Muscle layer of colon (tissue), 2 donors: ENCODE results near the gene PERM1.
"Not testable (repeated sequence)": the region's sequence is repeated elsewhere in the genome, so short reads cannot be mapped to it uniquely, and the experiment has no call there.

Source experiments
- H3K27ac ChIP-seq: one replicate; pipeline ENCODE4 v1.7.0; 2013; ENCODE audit warnings: low read depth, mild to moderate bottlenecking, low read length, moderate library complexity
- H3K27me3 ChIP-seq, 2 donors: one replicate each; pipeline ENCODE4 v1.7.0; 2013; ENCODE audit warnings: low read length in 2 of 2, mild to moderate bottlenecking in 2 of 2; ENCODE audit not compliant: insufficient read depth in 2 of 2, control insufficient read depth in 1 of 2
- H3K36me3 ChIP-seq: one replicate; pipeline ENCODE4 v1.7.0; 2013; ENCODE audit warnings: mild to moderate bottlenecking, low read length; ENCODE audit not compliant: insufficient read depth
- H3K4me1 ChIP-seq: one replicate; pipeline ENCODE4 v1.7.0; 2013; ENCODE audit warnings: mild to moderate bottlenecking, low read length; ENCODE audit not compliant: insufficient read depth
- H3K4me3 ChIP-seq, 2 donors: one replicate each; pipeline ENCODE4 v1.7.0; 2013; ENCODE audit warnings: low read length in 2 of 2, low read depth in 1 of 2, mild to moderate bottlenecking in 1 of 2, moderate library complexity in 1 of 2
- H3K9ac ChIP-seq: one replicate; pipeline ENCODE4 v1.7.0; 2013; ENCODE audit warnings: low read length
- H3K9me3 ChIP-seq: one replicate; pipeline ENCODE4 v1.7.0; 2013; ENCODE audit warnings: mild to moderate bottlenecking, low read length
- donor health status: abdominal sarcoma.
- donor health status: Adenocarcinoma of cecum.

PERM1 gene

DNA sequence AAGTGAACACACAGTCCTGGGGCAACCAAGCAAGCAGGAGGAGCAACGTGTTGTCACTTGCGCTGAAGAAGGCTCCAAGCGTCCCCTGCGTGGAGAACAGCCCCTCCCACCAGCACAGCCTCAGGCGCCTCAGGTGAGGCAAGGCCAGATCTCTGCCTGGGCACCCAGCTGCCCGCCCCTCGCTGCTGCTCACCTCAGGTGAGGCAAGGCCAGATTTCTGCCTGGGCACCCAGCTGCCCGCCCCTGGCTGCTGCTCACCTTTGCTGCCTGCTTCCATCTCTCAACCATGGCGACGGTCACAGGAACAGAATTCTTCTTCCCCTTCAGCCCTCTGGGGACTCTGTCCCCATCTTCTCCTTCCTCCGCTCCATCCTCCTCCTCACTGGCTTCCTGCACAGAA lies 25.3 kb downstream of the PERM1 start:
- no peaks in the 10 kb centered on the region for H3K9me3 ChIP-seq
- no peak overlapping the region for H3K27ac ChIP-seq
- H3K36me3 ChIP-seq, result peaks cover 51% of the 10 kb centered on the region
- no peaks in the 10 kb centered on the region for H3K27me3 ChIP-seq
- H3K4me1 ChIP-seq, result peaks cover 19% of the 10 kb centered on the region
- H3K4me3 ChIP-seq, result no peak overlapping the region
- no peak overlapping the region for H3K9ac ChIP-seq

DNA sequence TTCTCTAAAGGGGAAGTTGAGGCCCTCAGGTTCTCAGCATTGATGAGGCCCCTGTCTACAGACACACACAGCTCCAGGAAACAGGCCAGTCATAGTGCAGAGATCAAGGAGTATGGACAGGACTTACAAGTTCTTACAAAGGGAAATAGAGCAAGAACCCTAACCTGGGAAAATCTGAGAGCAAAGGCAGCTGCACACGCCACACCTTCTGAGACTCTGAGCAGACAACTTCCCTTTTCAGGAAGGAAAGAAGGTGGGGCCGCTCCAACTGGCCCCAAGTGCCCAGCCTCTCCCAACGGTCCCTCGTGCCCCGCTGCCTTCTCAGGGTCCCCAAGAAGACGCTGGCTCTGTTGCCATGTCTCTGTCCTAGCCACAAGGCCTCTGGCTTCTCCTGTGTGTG lies 26.4 kb downstream of the PERM1 start:
- Histone ChIP-seq H3K4me3 (no peak overlapping the region), H3K9me3 (no peaks in the 10 kb centered on the region), H3K27ac (no peak overlapping the region), H3K36me3 (peaks cover 62% of the 10 kb centered on the region), H3K9ac (no peak overlapping the region), H3K4me1 (peaks cover 19% of the 10 kb centered on the region), H3K27me3 (no peaks in the 10 kb centered on the region)

DNA sequence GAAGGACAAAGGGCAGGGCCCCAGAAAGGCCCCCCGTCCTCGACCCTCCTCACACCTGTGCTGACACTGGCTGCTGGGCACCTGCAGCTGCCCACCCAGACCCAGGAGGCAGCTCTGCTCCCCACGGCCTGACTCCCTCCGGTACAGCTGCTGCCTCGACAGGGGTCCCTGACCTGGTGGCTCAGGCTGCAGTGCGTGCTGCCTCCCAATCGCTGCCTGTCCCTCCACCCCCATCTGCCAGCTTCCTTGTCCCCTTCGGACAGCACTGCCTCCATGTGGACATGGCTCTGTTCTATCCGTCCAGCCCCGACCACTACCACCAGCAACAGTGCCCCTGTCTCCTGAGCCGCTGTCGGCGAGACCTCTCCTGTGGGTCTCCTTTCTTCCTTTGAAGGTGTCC lies 27.0 kb downstream of the PERM1 start:
- no peak overlapping the region for H3K27ac ChIP-seq
- no peak overlapping the region for H3K9ac ChIP-seq
- H3K9me3 ChIP-seq, result no peaks in the 10 kb centered on the region
- H3K27me3 ChIP-seq, result no peaks in the 10 kb centered on the region
- no peak overlapping the region for H3K4me3 ChIP-seq
- peaks cover 68% of the 10 kb centered on the region for H3K36me3 ChIP-seq
- H3K4me1 ChIP-seq, result peaks cover 19% of the 10 kb centered on the region

DNA sequence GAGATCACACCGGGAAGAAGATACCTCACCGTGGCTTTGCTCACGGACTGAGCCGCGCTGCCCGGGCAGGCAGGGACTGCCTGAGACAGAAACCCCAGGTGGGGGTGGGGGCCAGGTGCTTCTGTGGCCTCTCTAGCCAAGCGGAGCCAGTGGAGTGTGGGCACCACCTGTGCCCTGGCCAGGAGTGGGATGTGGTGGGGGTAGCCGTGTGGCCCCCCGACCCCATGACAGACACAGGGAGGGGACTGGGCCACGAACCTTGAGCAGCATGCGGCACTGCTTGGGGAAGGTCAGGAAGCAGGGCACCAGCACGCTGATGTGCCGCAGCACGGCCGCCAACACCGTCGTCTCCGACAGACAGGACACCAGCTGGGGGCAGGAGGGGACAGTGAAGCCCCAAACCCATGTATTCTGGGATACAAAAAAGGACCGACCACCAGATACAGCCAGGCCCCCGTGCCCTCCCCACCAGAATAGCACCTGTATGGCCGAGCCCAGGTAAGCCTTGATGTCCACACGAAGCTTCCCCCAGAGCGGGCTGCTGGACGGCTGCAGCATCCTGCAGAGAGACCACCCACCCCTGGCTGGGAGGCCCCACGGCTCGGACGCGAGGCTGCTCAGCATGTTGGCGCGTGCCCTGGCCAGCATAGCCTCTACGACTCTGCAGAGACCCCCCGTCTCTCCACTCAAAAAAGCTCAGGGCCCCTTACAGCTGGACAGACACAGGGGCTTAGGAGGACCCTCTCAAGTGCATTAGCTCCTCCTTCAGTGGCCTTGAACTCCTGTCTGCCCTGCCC lies 28.2 kb downstream of the PERM1 start:
- no peaks in the 10 kb centered on the region for H3K27me3 ChIP-seq
- no peak overlapping the region for H3K27ac ChIP-seq
- no peak overlapping the region for H3K9ac ChIP-seq
- H3K36me3 ChIP-seq, result peaks cover 79% of the 10 kb centered on the region
- peaks cover 19% of the 10 kb centered on the region for H3K4me1 ChIP-seq
- no peaks in the 10 kb centered on the region for H3K9me3 ChIP-seq
- no peak overlapping the region for H3K4me3 ChIP-seq

DNA sequence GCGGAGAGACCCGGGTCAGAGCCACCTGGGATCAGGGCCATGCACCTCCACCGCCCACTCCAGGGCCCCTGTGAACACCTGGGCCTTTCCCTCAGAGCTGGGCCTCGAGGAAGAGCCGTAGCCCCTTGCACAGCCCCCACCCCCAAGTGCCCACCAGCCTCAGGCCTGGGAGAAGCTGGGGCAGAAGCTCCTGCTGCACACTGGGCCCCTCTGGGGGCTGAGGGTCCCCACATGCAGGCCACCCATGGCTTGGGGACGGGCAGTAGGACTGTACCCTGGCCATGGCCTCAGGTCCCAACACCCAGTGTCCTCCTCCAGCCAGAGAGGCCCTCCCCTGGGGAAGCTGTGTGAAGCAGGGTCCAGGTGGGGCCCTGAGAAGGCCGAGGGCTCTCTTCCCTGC lies 29.3 kb downstream of the PERM1 start:
- Histone ChIP-seq H3K4me3 (no peak overlapping the region), H3K4me1 (peaks cover 9% of the 10 kb centered on the region), H3K27me3 (no peaks in the 10 kb centered on the region), H3K9ac (no peak overlapping the region), H3K36me3 (peaks cover 90% of the 10 kb centered on the region), H3K9me3 (no peaks in the 10 kb centered on the region), H3K27ac (no peak overlapping the region)

DNA sequence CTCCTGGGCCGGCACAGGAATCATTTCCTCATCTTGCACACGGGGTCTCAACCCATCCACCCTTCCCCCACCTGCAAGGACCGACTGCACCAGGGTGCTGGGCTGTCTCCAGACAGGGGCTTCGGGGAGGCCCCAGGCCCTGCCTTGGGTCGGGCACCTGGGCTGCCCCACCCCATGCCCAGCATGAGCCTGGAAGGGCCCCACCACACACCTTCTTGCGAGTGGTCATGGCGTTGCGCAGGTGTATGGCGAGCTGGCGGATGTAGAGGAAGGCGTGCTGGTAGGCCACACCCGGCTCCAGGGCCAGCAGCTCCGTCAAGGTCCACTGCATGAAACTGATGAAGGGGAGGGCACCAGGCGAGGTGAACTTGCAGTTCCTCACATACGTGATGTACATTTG lies 29.7 kb downstream of the PERM1 start:
- Histone ChIP-seq H3K36me3 (peaks cover 94% of the 10 kb centered on the region), H3K9me3 (no peaks in the 10 kb centered on the region), H3K27ac (no peak overlapping the region), H3K27me3 (no peaks in the 10 kb centered on the region), H3K9ac (no peak overlapping the region), H3K4me1 (peaks cover 5% of the 10 kb centered on the region), H3K4me3 (no peak overlapping the region)

DNA sequence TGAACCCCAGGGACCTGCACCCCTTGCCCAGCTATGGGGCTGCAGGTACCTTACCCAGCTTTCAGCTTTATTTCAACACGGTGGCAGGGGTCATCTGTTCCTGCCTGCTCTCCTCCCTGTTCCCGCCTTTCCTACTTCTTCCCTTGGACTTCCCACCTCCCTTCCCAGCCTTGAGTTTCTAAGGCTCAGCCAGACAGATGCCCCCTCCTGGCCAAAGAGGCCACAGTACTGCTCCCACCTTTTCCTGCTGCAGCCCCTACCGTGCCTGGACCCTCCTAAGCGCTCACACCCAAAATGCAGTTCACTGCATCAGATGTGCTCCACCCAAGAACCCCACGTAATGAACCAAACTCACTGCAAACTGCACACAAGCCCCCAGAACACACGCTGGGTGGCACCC lies 30.5 kb downstream of the PERM1 start:
- Histone ChIP-seq H3K36me3 (peaks cover 96% of the 10 kb centered on the region), H3K9me3 (no peaks in the 10 kb centered on the region), H3K27ac (no peak overlapping the region), H3K4me1 (no peaks in the 10 kb centered on the region), H3K27me3 (no peaks in the 10 kb centered on the region), H3K9ac (no peak overlapping the region), H3K4me3 (no peak overlapping the region)

DNA sequence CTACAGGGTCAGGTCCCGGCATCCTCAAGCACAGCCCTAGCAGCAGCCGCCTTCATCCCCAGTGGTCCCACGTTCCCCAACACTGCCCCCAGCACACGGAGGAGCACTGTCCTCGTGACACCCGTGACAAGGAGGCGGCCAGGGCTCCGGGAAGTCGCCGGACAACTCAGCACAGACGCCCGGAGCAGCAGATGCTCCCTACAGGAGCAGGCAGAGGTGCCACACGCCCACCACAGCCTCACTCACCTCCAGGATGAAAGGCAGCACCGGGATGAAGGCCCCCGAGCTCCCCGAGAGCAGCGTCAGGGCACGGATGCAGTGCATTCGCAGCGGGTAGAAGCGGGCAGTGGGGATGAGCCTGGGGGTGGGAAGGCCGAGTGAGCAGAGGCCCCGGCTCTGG lies 31.0 kb downstream of the PERM1 start:
- Histone ChIP-seq H3K36me3 (peaks cover 96% of the 10 kb centered on the region), H3K4me3 (no peak overlapping the region), H3K9me3 (no peaks in the 10 kb centered on the region), H3K27ac (no peak overlapping the region), H3K4me1 (no peaks in the 10 kb centered on the region), H3K9ac (no peak overlapping the region), H3K27me3 (no peaks in the 10 kb centered on the region)

DNA sequence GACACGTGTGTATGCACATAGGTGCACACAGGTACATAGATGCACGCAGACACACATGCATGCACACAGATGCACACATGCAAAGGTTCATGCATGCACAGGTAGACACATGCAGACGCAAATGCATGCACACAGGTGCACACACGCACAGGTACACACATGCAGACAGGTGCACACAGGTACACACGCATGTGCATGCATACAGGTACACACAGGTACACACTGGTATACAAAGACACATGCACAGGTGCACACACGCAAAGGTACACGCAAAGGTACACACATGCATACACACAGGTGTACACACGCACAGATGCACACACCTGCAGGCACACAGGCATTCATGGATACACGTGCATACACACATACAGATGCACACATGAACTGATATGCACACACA lies 31.6 kb downstream of the PERM1 start:
- no peaks in the 10 kb centered on the region for H3K27me3 ChIP-seq
- no peaks in the 10 kb centered on the region for H3K9me3 ChIP-seq
- H3K27ac ChIP-seq, result no peak overlapping the region
- no peak overlapping the region for H3K4me3 ChIP-seq
- peaks cover 93% of the 10 kb centered on the region for H3K36me3 ChIP-seq
- no peak overlapping the region for H3K9ac ChIP-seq
- H3K4me1 ChIP-seq, result no peaks in the 10 kb centered on the region

DNA sequence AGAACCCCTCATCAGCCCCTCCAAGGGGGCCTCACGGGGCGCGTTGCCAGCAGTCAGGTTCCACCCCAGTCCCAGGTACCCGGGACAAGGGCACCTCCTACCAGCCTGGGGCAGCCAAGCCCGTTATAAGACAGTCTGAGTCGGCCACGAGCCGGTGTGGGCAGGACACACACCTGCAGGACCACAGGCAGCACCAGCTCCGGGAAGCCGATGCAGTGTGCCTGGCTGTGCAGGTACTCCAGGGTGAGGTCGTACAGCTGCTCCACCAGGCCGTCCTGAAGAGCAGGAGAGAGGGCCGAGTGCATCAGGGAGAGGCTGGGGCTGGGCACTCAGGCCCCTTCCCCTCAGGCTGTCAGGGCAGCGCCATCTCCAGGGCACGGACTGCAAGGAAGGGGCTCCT lies 33.9 kb downstream of the PERM1 start:
- Histone ChIP-seq H3K36me3 (peaks cover 71% of the 10 kb centered on the region), H3K9ac (no peak overlapping the region), H3K27ac (no peak overlapping the region), H3K4me1 (peaks cover 5% of the 10 kb centered on the region), H3K9me3 (no peaks in the 10 kb centered on the region), H3K4me3 (no peak overlapping the region), H3K27me3 (peaks cover 0 to 7% of the 10 kb centered on the region in 2 donors)

DNA sequence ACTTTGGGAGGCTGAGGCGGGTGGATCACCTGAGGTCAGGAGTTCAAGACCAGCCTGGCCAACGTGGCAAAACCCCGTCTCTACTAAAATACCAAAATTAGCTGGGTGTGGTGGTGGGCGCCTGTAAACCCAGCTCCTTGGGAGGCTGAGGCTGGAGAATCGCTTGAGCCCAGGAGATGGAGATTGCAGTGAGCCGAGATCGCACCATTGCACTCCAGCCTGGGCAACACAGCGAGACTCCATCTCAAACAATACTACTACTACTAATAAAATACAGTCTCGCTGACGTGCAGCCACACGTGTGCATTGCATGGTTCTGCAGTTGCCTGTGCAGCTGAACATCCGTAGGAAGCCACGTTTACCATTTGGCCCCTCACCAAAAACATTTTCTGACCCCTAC lies 35.1 kb downstream of the PERM1 start:
- not testable (repeated sequence) for H3K4me3 ChIP-seq, H3K4me1 ChIP-seq, H3K27ac ChIP-seq, H3K9me3 ChIP-seq, H3K9ac ChIP-seq
- Histone ChIP-seq H3K27me3 (peaks cover 0 to 19% of the 10 kb centered on the region in 2 donors), H3K36me3 (peaks cover 60% of the 10 kb centered on the region)
